MM.1S (cell line): ENCODE data around the gene STIM1.

Experiments used
- DNase-seq: peaks from one replicate; pipeline ENCODE4 v3.0.0-alpha.2; 2015
- H2AFZ ChIP-seq: fragments of 300-600 bp; sonication (generic); 2 replicates; pipeline ENCODE4 v1.6.0; 2016; ENCODE audit warnings: antibody characterized with exemption, low read length
- H3F3A ChIP-seq: fragments of 300-600 bp; sonication (generic); 2 replicates; pipeline ENCODE4 v1.6.1; 2016; ENCODE audit warnings: mild to moderate bottlenecking, antibody characterized with exemption, low read length, moderate library complexity, mixed read lengths; ENCODE audit not compliant: insufficient read depth
- H3K27ac ChIP-seq: fragments of 300-600 bp; sonication (generic); 2 replicates; pipeline ENCODE4 v1.5.1; 2016; ENCODE audit warnings: mild to moderate bottlenecking, low read length
- H3K27me3 ChIP-seq: fragments of 300-600 bp; sonication (generic); replicated peaks from 2 replicates; pipeline ENCODE4 v1.6.0; 2016; ENCODE audit warnings: low read length; ENCODE audit not compliant: insufficient read depth
- H3K36me3 ChIP-seq: fragments of 300-600 bp; sonication (generic); replicated peaks from 2 replicates; pipeline ENCODE4 v1.6.1; 2016; ENCODE audit warnings: mild to moderate bottlenecking, low read length, mixed read lengths; ENCODE audit not compliant: insufficient read depth
- H3K4me1 ChIP-seq: fragments of 300-600 bp; sonication (generic); 2 replicates; pipeline ENCODE4 v1.6.1; 2016; ENCODE audit warnings: low read length, mixed read lengths
- H3K4me2 ChIP-seq: fragments of 300-600 bp; sonication (generic); 2 replicates; pipeline ENCODE4 v1.6.0; 2016; ENCODE audit warnings: low read depth, low read length
- H3K4me3 ChIP-seq: fragments of 300-600 bp; sonication (generic); 2 replicates; pipeline ENCODE4 v1.5.1; 2016; ENCODE audit warnings: low read length, mixed read lengths
- H3K79me2 ChIP-seq: fragments of 300-600 bp; sonication (generic); 2 replicates; pipeline ENCODE4 v1.6.1; 2016; ENCODE audit warnings: mixed run types, low read length, mixed read lengths
- H3K9ac ChIP-seq: fragments of 300-600 bp; sonication (generic); 2 replicates; pipeline ENCODE4 v1.6.1; 2016; ENCODE audit warnings: low read length, mixed read lengths
- H3K9me2 ChIP-seq: fragments of 300-600 bp; sonication (generic); replicated peaks from 2 replicates; pipeline ENCODE4 v1.6.1; 2016; ENCODE audit warnings: mild to moderate bottlenecking, low read length, mixed read lengths; ENCODE audit not compliant: insufficient read depth
- H3K9me3 ChIP-seq: fragments of 300-600 bp; sonication (generic); replicated peaks from 2 replicates; pipeline ENCODE4 v1.6.1; 2016; ENCODE audit warnings: mild to moderate bottlenecking, low read length, mixed read lengths; ENCODE audit not compliant: insufficient read depth
- H4K20me1 ChIP-seq: fragments of 300-600 bp; sonication (generic); 2 replicates; pipeline ENCODE4 v1.6.1; 2016; ENCODE audit warnings: mild to moderate bottlenecking, low read length, moderate library complexity, mixed read lengths; ENCODE audit not compliant: insufficient read depth
- CTCF ChIP-seq: fragments of 300-600 bp; sonication (generic); IDR thresholded peaks from 2 replicates; pipeline ENCODE4 v1.5.1; 2016; ENCODE audit warnings: antibody characterized with exemption, low read length, mixed read lengths
- EZH2 ChIP-seq: fragments of 300-600 bp; sonication (generic); optimal IDR thresholded peaks from 2 replicates; pipeline ENCODE3; 2017; ENCODE audit warnings: low read depth, mild to moderate bottlenecking, antibody characterized with exemption, low read length, mixed read lengths
- EZH2phosphoT487 ChIP-seq: fragments of 300-600 bp; sonication (generic); IDR thresholded peaks from 2 replicates; pipeline ENCODE4 v1.6.1; 2018; ENCODE audit warnings: antibody characterized with exemption, low read length

STIM1 gene

GRCh38 chr11:4134806-4135205 is 279.3 kb downstream of the STIM1 start:
- no peaks in the 10 kb centered on the region for H3K79me2 ChIP-seq
- H3K9me3 ChIP-seq = no peaks in the 10 kb centered on the region
- H4K20me1 ChIP-seq = no peaks in the 10 kb centered on the region
- no peak overlapping the region for H3K27ac ChIP-seq
- H3K4me3 ChIP-seq = no peak overlapping the region
- no peaks in the 10 kb centered on the region for H3F3A ChIP-seq
- no peak overlapping the region for H2AFZ ChIP-seq
- no peaks in the 10 kb centered on the region for H3K4me1 ChIP-seq
- peaks cover 5% of the 10 kb centered on the region; the same call in 1 of the 2 replicates for H3K36me3 ChIP-seq
- H3K9ac ChIP-seq = no peak overlapping the region
- H3K27me3 ChIP-seq = no peaks in the 10 kb centered on the region
- H3K4me2 ChIP-seq = no peak overlapping the region
- no peaks in the 10 kb centered on the region for H3K9me2 ChIP-seq
- no peak for DNase-seq
- TF ChIP-seq EZH2phosphoT487 (no peak), EZH2 (no peak), CTCF (no peak)

- Histone ChIP-seq H2AFZ (no peak overlapping the region), H3K27me3 (no peaks in the 10 kb centered on the region), H3K9me3 (no peaks in the 10 kb centered on the region), H3K36me3 (peaks cover 8% of the 10 kb centered on the region; the same call in 1 of the 2 replicates), H3K9me2 (no peaks in the 10 kb centered on the region), H3K27ac (no peak overlapping the region), H3K9ac (no peak overlapping the region), H3K79me2 (no peaks in the 10 kb centered on the region), H3K4me1 (no peaks in the 10 kb centered on the region), H3K4me3 (no peak overlapping the region), H4K20me1 (no peaks in the 10 kb centered on the region), H3K4me2 (no peak overlapping the region), H3F3A (no peaks in the 10 kb centered on the region)
- TF ChIP-seq EZH2phosphoT487 = no peak
- no peak for TF ChIP-seq CTCF
- TF ChIP-seq EZH2 = no peak
- no peak for DNase-seq
Observed at GRCh38 chr11:4138497-4138896, 283.0 kb downstream of the STIM1 start.

GRCh38 chr11:4140067-4140636 is 284.7 kb downstream of the STIM1 start:
- DNase-seq = no peak
- no peaks in the 10 kb centered on the region for H3K27me3 ChIP-seq
- H3F3A ChIP-seq = no peaks in the 10 kb centered on the region
- H3K4me2 ChIP-seq = no peak overlapping the region
- TF ChIP-seq EZH2 (no peak), CTCF (no peak), EZH2phosphoT487 (no peak)
- H2AFZ ChIP-seq = no peak overlapping the region
- no peaks in the 10 kb centered on the region for H4K20me1 ChIP-seq
- H3K4me1 ChIP-seq = no peaks in the 10 kb centered on the region
- no peak overlapping the region for H3K9ac ChIP-seq
- no peaks in the 10 kb centered on the region for H3K9me2 ChIP-seq
- H3K79me2 ChIP-seq = no peaks in the 10 kb centered on the region
- no peaks in the 10 kb centered on the region for H3K9me3 ChIP-seq
- peaks cover 6% of the 10 kb centered on the region; the same call in 1 of the 2 replicates for H3K36me3 ChIP-seq
- H3K4me3 ChIP-seq = no peak overlapping the region
- H3K27ac ChIP-seq = no peak overlapping the region
